K562 (cell line): ENCODE data around the gene NTF4. TPM values are rescaled to one million over a fixed set of nuclear protein-coding genes. Genes with fewer than 3 reads are reported as not detected.

Source experiments
- ATF1 ChIP-seq, 2 experiments: fragments of 450-650 bp in 1 of 2; IDR thresholded peaks; 2 replicates each; pipeline ENCODE4 v1.6.1; 2016; ENCODE audit warnings: missing compliant biosample characterization in 1 of 2, missing genetic modification characterization in 1 of 2
- DEAF1 ChIP-seq: fragments of 450-650 bp; formaldehyde crosslinking; IDR thresholded peaks from 2 replicates; pipeline ENCODE4 v1.4.0; 2020; ENCODE audit warnings: mild to moderate bottlenecking, moderate library complexity
- E2F3 ChIP-seq: fragments of 250-450 bp; sonication (Bioruptor Pico); IDR thresholded peaks from 2 replicates; pipeline ENCODE4 v1.4.0; 2020; ENCODE audit warnings: mild to moderate bottlenecking
- HMG20A ChIP-seq: fragments of 450-650 bp; formaldehyde crosslinking; conservative IDR thresholded peaks from 2 replicates; pipeline ENCODE4 v1.4.0; 2020; ENCODE audit warnings: mild to moderate bottlenecking, mixed read lengths
- KDM4B ChIP-seq, 2 experiments: fragments of 450-650 bp in 1 of 2; sonication (generic) in 1 of 2; IDR thresholded peaks; 2 replicates each; pipeline ENCODE4 v1.6.1; 2016 to 2017; ENCODE audit warnings: borderline replicate concordance in 2 of 2, antibody characterized with exemption in 1 of 2, low read depth in 1 of 2, mild to moderate bottlenecking in 1 of 2
- MAZ ChIP-seq, 2 experiments: fragments of 450-650 bp in 1 of 2; sonication (generic) in 1 of 2; formaldehyde crosslinking; IDR thresholded peaks in 1 of 2; conservative IDR thresholded peaks in 1 of 2; 2 replicates each; pipeline versions ENCODE4 v1.4.0 to v1.5.0; 2020; ENCODE audit warnings: mild to moderate bottlenecking in 1 of 2, missing genetic modification reagents in 1 of 2
- MEF2A ChIP-seq: IDR thresholded peaks from 2 replicates; pipeline ENCODE4 v1.6.1; 2011; ENCODE audit warnings: low read depth, mild to moderate bottlenecking, low read length, moderate library complexity; ENCODE audit not compliant: control insufficient read depth
- MXI1 ChIP-seq: IDR thresholded peaks from 2 replicates; pipeline ENCODE4 v1.6.1; 2011; ENCODE audit warnings: low read depth, mild to moderate bottlenecking, improper control_type of control experiment, low read length
- PHF8 ChIP-seq: fragments of 200-600 bp; sonication (generic); IDR thresholded peaks from 2 replicates; pipeline ENCODE4 v1.6.1; 2012; ENCODE audit warnings: mixed run types, mild to moderate bottlenecking, inconsistent platforms, low read length, moderate library complexity, borderline replicate concordance
- PML ChIP-seq: IDR thresholded peaks from 2 replicates; pipeline ENCODE4 v1.6.1; 2012; ENCODE audit warnings: low read length, inconsistent platforms
- POLR2AphosphoS2 ChIP-seq: IDR thresholded peaks from 2 replicates; pipeline ENCODE4 v1.6.1; 2012; ENCODE audit warnings: low read length, improper control_type of control experiment
- RB1 ChIP-seq: fragments of 450-650 bp; IDR thresholded peaks from 2 replicates; pipeline ENCODE4 v1.6.1; 2017; ENCODE audit warnings: low read depth, mild to moderate bottlenecking
- SIN3A ChIP-seq, 2 experiments: fragments of 150-350 bp in 1 of 2; IDR thresholded peaks; 2 replicates each; pipeline ENCODE4 v1.6.1; 2011 to 2016; ENCODE audit warnings: borderline replicate concordance in 2 of 2, low read depth in 2 of 2, low read length in 2 of 2, mild to moderate bottlenecking in 2 of 2, moderate library complexity in 2 of 2; ENCODE audit not compliant: control insufficient read depth in 1 of 2
- TCF3 ChIP-seq: sonication (generic); formaldehyde crosslinking; IDR thresholded peaks from 2 replicates; pipeline ENCODE4 v1.4.0; 2020; ENCODE audit warnings: mild to moderate bottlenecking, missing genetic modification reagents
- TEAD4 ChIP-seq, 2 experiments: sonication (generic) in 1 of 2; formaldehyde crosslinking in 1 of 2; IDR thresholded peaks; 2 replicates each; pipeline versions ENCODE4 v1.6.1 to v1.8.0; 2012 to 2022; ENCODE audit warnings: borderline replicate concordance in 1 of 2, inconsistent platforms in 1 of 2, low read length in 1 of 2, mild to moderate bottlenecking in 1 of 2, missing genetic modification reagents in 1 of 2
- ZNF253 ChIP-seq: fragments of 250-450 bp; sonication (Bioruptor Pico); conservative IDR thresholded peaks from 2 replicates; pipeline ENCODE4 v1.6.1; 2021; ENCODE audit warnings: mild to moderate bottlenecking
- ZNF354B ChIP-seq: fragments of 250-450 bp; sonication (Bioruptor Pico); IDR thresholded peaks from 2 replicates; pipeline ENCODE4 v1.4.0; 2020
- polyA plus RNA-seq, 8 experiments: library from polyadenylated mRNA; depleted of rRNA in 4 of 8; stranded (reverse) in 5 of 8; unstranded in 3 of 8; fragments of >200 nt; fragmentation: Nextera tagmentation in 2 of 8; fragmentation: Illumina TruSeq in 1 of 8; extraction: Ambion mirVana in 2 of 8; extraction: Trizol in 1 of 8; gene quantifications; 2 replicates each; pipeline versions ENCODE4 v1.2.1 to v1.2.3, GENCODE V29; 2011 to 2014; ENCODE audit warnings: inconsistent platforms in 1 of 8, missing spikeins in 1 of 8
- total RNA-seq, 7 experiments: library from RNA; depleted of rRNA in 6 of 7; stranded (reverse); fragments of >200 nt in 6 of 7; fragmentation: Illumina TruSeq in 2 of 7; extraction: Trizol in 2 of 7; gene quantifications; 2 replicates each; pipeline versions ENCODE4 v1.2.1 to v1.2.3, GENCODE V29; 2011 to 2021; ENCODE audit warnings: low replicate concordance in 1 of 7
- TF ChIP-seq, protein P1 (sequence below), 2 experiments: fragments of 250-450 bp in 1 of 2; fragments of 450-650 bp in 1 of 2; sonication (Bioruptor Pico) in 1 of 2; IDR thresholded peaks; 2 replicates each; pipeline versions ENCODE4 v1.6.1 to v1.8.0; 2016 to 2021; ENCODE audit warnings: mild to moderate bottlenecking in 2 of 2, moderate library complexity in 2 of 2, missing compliant biosample characterization in 1 of 2, missing genetic modification characterization in 1 of 2
- TF ChIP-seq, protein P2 (sequence below): IDR thresholded peaks from 2 replicates; pipeline ENCODE4 v1.6.1; 2012; ENCODE audit warnings: low read depth, low read length, improper control_type of control experiment, borderline replicate concordance

NTF4 gene
- total and polyA plus RNA-seq, 9 of the 15 experiments (the other 6 are each of a cell fraction or from before 2014, with no cell fraction given) = not detected

GRCh38 chr19:49073514-49074378 is 9.1 kb upstream of the NTF4 start (continued):
- no peak for TF ChIP-seq DEAF1
- no peak for TF ChIP-seq E2F3 (CRISPR knock-in tag)
- no peak for TF ChIP-seq HMG20A
- no peak for TF ChIP-seq ATF1 (CRISPR knock-in tag; IDR thresholded peaks at IDR 0.05)
- no peak for TF ChIP-seq ATF1 (tag; IDR thresholded peaks at IDR 0.05)
- no peak for TF ChIP-seq MXI1
- no peak for TF ChIP-seq PHF8
- TF ChIP-seq MEF2A = peak; percentile 74
- 0 out of 2 replicates have a peak, but pooled peaks have one; percentile 13 for TF ChIP-seq TCF3 (CRISPR knock-in tag)
- no peak for TF ChIP-seq KDM4B (IDR thresholded peaks at IDR 0.05; ENCODE audit: borderline replicate concordance in 2 of 2, low read depth in 1 of 2)
- no peak for TF ChIP-seq ZNF253 (CRISPR knock-in tag)
- TF ChIP-seq, protein P1, sequence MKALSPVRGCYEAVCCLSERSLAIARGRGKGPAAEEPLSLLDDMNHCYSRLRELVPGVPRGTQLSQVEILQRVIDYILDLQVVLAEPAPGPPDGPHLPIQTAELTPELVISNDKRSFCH (CRISPR knock-in tag; IDR thresholded peaks at IDR 0.05) = no peak
- TF ChIP-seq, protein P1 (tag; IDR thresholded peaks at IDR 0.05) = no peak
- peak in 1 of 2 experiments; percentile 64; a peak in 2 of 4 replicates for TF ChIP-seq MAZ (CRISPR knock-in tag; conservative IDR thresholded peaks at IDR 0.05 in 1 of 2, IDR thresholded peaks at IDR 0.05 in 1 of 2)
- TF ChIP-seq ZNF354B (CRISPR knock-in tag) = no peak
- no peak for TF ChIP-seq POLR2AphosphoS2
- TF ChIP-seq, protein P2, sequence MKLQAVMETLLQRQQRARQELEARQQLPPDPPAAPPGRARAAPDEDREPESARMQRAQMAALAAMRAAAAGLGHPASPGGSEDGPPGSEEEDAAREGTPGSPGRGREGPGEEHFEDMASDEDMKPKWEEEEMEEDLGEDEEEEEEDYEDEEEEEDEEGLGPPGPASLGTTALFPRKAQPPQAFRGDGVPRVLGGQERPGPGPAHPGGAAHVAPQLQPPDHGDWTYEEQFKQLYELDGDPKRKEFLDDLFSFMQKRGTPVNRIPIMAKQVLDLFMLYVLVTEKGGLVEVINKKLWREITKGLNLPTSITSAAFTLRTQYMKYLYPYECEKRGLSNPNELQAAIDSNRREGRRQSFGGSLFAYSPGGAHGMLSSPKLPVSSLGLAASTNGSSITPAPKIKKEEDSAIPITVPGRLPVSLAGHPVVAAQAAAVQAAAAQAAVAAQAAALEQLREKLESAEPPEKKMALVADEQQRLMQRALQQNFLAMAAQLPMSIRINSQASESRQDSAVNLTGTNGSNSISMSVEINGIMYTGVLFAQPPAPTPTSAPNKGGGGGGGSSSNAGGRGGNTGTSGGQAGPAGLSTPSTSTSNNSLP = no peak
- no peak for TF ChIP-seq TEAD4 (IDR thresholded peaks at IDR 0.05; ENCODE audit: low read length)
- TF ChIP-seq TEAD4 (CRISPR knock-in tag; IDR thresholded peaks at IDR 0.05; ENCODE audit: borderline replicate concordance) = no peak
- no peak for TF ChIP-seq SIN3A (IDR thresholded peaks at IDR 0.05; ENCODE audit: borderline replicate concordance in 2 of 2, control insufficient read depth in 1 of 2, low read depth in 2 of 2, low read length in 2 of 2)
- TF ChIP-seq RB1 = no peak
- TF ChIP-seq PML = no peak
